Effector CD8-positive, alpha-beta T cell (primary cell): ENCODE results near the gene FAM118B.
"Not testable (repeated sequence)": the region's sequence is repeated elsewhere in the genome, so short reads cannot be mapped to it uniquely, and the experiment has no call there.

Source experiments
- DNase-seq: peaks from one replicate; lab custom pipeline; 2025; lab: John Stamatoyannopoulos, UW

Gene FAM118B

GRCh38 chr11:126217491-126217890, 5.9 kb downstream of the FAM118B start:
- DNase-seq, result no peak

- no peak for DNase-seq
These were observed 8.0 kb downstream of the FAM118B start for GRCh38 chr11:126219547-126219946.

- no peak for DNase-seq
These were observed 13.2 kb downstream of the FAM118B start for GRCh38 chr11:126224647-126225294.

GRCh38 chr11:126225295-126225665, 13.7 kb downstream of the FAM118B start:
- no peak for DNase-seq

- no peak for DNase-seq
These were observed 14.9 kb downstream of the FAM118B start for GRCh38 chr11:126226334-126227084.

- no peak for DNase-seq
These were observed 18.4 kb downstream of the FAM118B start for GRCh38 chr11:126229858-126230540.

- no peak for DNase-seq
These were observed 20.3 kb downstream of the FAM118B start for GRCh38 chr11:126231725-126232459.

GRCh38 chr11:126232683-126233082, 21.1 kb downstream of the FAM118B start:
- no peak for DNase-seq

GRCh38 chr11:126233391-126233790, 21.8 kb downstream of the FAM118B start:
- no peak for DNase-seq

- no peak for DNase-seq
These were observed 35.1 kb downstream of the FAM118B start for GRCh38 chr11:126246636-126247035.

GRCh38 chr11:126253265-126253664, 41.7 kb downstream of the FAM118B start:
- DNase-seq, result no peak

- no peak for DNase-seq
These were observed 43.2 kb downstream of the FAM118B start for GRCh38 chr11:126254819-126255218.

GRCh38 chr11:126255507-126255906, 43.9 kb downstream of the FAM118B start:
- not testable (repeated sequence) for DNase-seq

- no peak for DNase-seq
These were observed 44.6 kb downstream of the FAM118B start for GRCh38 chr11:126256216-126256615.

- no peak for DNase-seq
These were observed 45.6 kb downstream of the FAM118B start for GRCh38 chr11:126257144-126257543.

- no peak for DNase-seq
These were observed 46.2 kb downstream of the FAM118B start for GRCh38 chr11:126257764-126258163.

- no peak for DNase-seq
These were observed 50.6 kb downstream of the FAM118B start for GRCh38 chr11:126262216-126262615.

GRCh38 chr11:126263489-126263888, 51.9 kb downstream of the FAM118B start:
- DNase-seq, result no peak

- no peak for DNase-seq
These were observed 54.2 kb downstream of the FAM118B start for GRCh38 chr11:126265811-126266210.

- no peak for DNase-seq
These were observed 56.1 kb downstream of the FAM118B start for GRCh38 chr11:126267650-126268049.

GRCh38 chr11:126268361-126268707, 56.8 kb downstream of the FAM118B start:
- no peak for DNase-seq
